ENCODE data around the gene RPL21. TPM values are rescaled to one million over a fixed set of nuclear protein-coding genes. Genes with fewer than 3 reads are reported as not detected.

The RPL21 gene
- total and polyA plus RNA-seq, 7 donors: 440 to 1,432 (median 808) TPM

DNA sequence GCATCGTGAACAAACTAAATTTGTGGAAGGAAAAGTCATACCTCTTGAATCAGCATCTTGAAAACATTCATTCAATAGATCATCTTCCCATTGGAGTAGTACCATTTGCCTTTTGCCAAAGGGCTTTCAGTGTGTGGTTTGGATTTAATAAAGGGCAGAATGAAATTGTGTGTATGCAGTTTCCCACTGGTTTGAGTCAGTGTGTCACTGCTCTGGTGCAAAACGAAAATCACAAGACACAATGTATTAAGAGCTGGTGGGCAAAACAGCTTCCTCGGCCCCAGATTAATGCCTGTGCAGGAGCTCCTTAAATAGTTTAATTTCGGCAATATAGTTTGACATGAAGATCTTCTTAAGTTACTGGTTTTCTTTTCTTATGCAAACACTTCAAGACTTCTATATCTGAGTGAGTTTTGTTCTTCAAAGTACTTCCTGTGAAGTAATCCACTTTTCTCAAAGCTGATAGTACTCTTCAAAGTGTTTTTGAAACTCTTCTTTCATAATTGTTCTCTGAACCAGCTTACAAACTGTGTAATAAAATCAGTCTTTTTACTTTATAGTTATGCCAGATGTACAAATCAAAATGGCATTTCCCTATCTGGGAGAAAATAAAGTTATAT lies 51.4 kb downstream of the RPL21 start:
- TF ChIP-seq, protein P1, sequence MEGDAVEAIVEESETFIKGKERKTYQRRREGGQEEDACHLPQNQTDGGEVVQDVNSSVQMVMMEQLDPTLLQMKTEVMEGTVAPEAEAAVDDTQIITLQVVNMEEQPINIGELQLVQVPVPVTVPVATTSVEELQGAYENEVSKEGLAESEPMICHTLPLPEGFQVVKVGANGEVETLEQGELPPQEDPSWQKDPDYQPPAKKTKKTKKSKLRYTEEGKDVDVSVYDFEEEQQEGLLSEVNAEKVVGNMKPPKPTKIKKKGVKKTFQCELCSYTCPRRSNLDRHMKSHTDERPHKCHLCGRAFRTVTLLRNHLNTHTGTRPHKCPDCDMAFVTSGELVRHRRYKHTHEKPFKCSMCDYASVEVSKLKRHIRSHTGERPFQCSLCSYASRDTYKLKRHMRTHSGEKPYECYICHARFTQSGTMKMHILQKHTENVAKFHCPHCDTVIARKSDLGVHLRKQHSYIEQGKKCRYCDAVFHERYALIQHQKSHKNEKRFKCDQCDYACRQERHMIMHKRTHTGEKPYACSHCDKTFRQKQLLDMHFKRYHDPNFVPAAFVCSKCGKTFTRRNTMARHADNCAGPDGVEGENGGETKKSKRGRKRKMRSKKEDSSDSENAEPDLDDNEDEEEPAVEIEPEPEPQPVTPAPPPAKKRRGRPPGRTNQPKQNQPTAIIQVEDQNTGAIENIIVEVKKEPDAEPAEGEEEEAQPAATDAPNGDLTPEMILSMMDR (IDR thresholded peaks at IDR 0.05): no peak
- Histone ChIP-seq H3K4me1 (no peaks in the 10 kb centered on the region), H3K36me3 (ENCODE audit: insufficient read depth in 1 of 2, low read depth in 1 of 2) (no peaks in the 10 kb centered on the region), H3K27ac (no peak overlapping the region), H3K27me3 (ENCODE audit: insufficient read depth in 3 of 3, low read length in 2 of 3) (peaks cover 0 to 14% (median 1%) of the 10 kb centered on the region in 3 donors), H3K9me3 (no peaks in the 10 kb centered on the region), H3K4me3 (no peak overlapping the region)
- ATAC-seq: no peak
- no peak for DNase-seq
- intact Hi-C loops (cut with DNase I): no loop called here
- 58 to 76% (median 64%) methylated on average over 4 of the region's 4 CpGs for WGBS, 3 donors

DNA sequence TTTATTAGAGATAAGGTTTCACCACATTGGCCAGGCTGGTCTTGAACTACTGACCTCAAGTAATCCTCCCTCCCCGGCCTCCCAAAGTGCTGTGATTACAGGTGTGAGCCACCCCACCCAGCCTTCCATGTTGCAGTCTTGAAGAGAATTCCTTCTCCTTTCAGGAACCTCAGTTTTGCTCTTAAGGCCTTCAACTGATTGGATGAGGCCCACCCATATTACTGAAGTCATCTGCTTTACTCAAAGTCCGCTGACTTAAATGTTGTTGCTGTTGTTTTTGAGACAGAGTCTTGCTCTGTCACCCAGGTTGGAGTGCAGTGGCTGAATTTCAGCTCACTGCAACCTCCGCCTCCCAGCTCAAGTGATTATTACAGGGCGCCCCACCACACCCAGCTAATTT lies 52.7 kb downstream of the RPL21 start:
- intact Hi-C loops (cut with DNase I): no loop called here
- no peaks in the 10 kb centered on the region for H3K36me3 ChIP-seq (ENCODE audit: insufficient read depth in 1 of 2, low read depth in 1 of 2)
- no peaks in the 10 kb centered on the region for H3K9me3 ChIP-seq
- no peak overlapping the region for H3K27ac ChIP-seq
- TF ChIP-seq, protein P1 (IDR thresholded peaks at IDR 0.05): no peak
- WGBS, 3 donors: 91 to 92% (median 91%) methylated on average over 4 of the region's 4 CpGs
- no peak overlapping the region for H3K4me3 ChIP-seq
- H3K4me1 ChIP-seq: no peaks in the 10 kb centered on the region
- no peak for ATAC-seq
- DNase-seq: no peak
- peaks cover 0 to 12% (median 1%) of the 10 kb centered on the region in 3 donors for H3K27me3 ChIP-seq (ENCODE audit: insufficient read depth in 3 of 3, low read length in 2 of 3)

DNA sequence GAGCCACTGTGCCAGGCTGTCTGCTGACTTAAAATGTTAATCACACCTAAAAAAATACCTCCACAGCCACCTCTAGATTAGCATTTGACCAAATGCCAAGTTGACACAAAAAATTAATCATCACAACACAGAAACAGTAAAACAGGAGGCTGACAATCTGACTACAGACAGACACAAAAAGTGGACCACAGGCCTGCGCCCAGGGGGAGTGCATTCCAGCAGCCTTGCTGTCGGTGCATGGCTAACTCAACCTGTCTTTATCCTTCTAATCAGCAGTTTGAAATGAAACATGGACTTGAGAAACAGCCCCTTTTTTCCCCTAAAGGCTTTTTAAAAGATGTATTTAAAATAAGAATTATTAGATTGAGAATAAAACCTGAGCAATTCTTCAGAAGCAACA lies 53.3 kb downstream of the RPL21 start:
- no peaks in the 10 kb centered on the region for H3K9me3 ChIP-seq
- no peak for DNase-seq
- H3K27ac ChIP-seq: no peak overlapping the region
- WGBS, 3 donors: 63 to 79% (median 71%) methylated on average over 2 of the region's 2 CpGs
- TF ChIP-seq, protein P1 (IDR thresholded peaks at IDR 0.05): no peak
- intact Hi-C loops (cut with DNase I): no loop called here
- no peaks in the 10 kb centered on the region for H3K36me3 ChIP-seq (ENCODE audit: insufficient read depth in 1 of 2, low read depth in 1 of 2)
- no peak for ATAC-seq
- no peaks in the 10 kb centered on the region for H3K4me1 ChIP-seq
- H3K4me3 ChIP-seq: no peak overlapping the region
- H3K27me3 ChIP-seq (ENCODE audit: insufficient read depth in 3 of 3, low read length in 2 of 3): peaks cover 0 to 6% (median 1%) of the 10 kb centered on the region in 3 donors

Other genes with a start within 250 kb of the RPL21 start
- 10 to 100 TPM; 15.9 to 24.0 (median 20.1) TPM for gene USP12, start 79.7 kb upstream of the RPL21 start, total RNA-seq
- 10 to 100 TPM; 13.1 to 31.7 (median 25.3) TPM for gene USP12, start 79.7 kb upstream of the RPL21 start, polyA plus RNA-seq
- gene RASL11A, start 19.3 kb downstream of the RPL21 start, total RNA-seq: 1 to 10 TPM; 2.6 to 6.4 (median 4.4) TPM
- gene RASL11A, start 19.3 kb downstream of the RPL21 start, polyA plus RNA-seq: 1 to 10 TPM; 2.3 to 3.3 (median 2.6) TPM
- gene GTF3A, start 173.1 kb downstream of the RPL21 start, total RNA-seq: 100 to 1,000 TPM; 141 to 201 (median 159) TPM
- gene GTF3A, start 173.1 kb downstream of the RPL21 start, polyA plus RNA-seq: 100 to 1,000 TPM; 228 to 285 (median 231) TPM
- 10 to 100 TPM; 48.1 to 72.4 (median 64.9) TPM for gene MTIF3, start 199.0 kb downstream of the RPL21 start, total RNA-seq
- 100 to 1,000 TPM in 2 of 3 donors, 10 to 100 TPM in 1; 84.8 to 166 (median 108) TPM for gene MTIF3, start 199.0 kb downstream of the RPL21 start, polyA plus RNA-seq